Left colon (tissue), 2 donors: Measurements from ENCODE around the gene LOXHD1. TPM values are rescaled to one million over a fixed set of nuclear protein-coding genes. Genes with fewer than 3 reads are reported as not detected.

Source experiments
- ATAC-seq: fragments of 200-7000 bp; cut with Tn5 transposase; one replicate; pipeline ENCODE4 v1.9.1; 2020; ENCODE audit warnings: mild to moderate bottlenecking, moderate library complexity
- DNase-seq, 2 donors: peaks; one replicate each; pipeline ENCODE4 v3.0.0-alpha.2; 2020
- intact Hi-C, 2 donors: fragments of 100-400 bp; cut with DNase I in 1 of 2; cut with micrococcal nuclease in 1 of 2; formaldehyde crosslinking; loops; one replicate each; pipeline versions ENCODE4 v1.11.2 to v1.14.0; 2022; cut with DNase I, micrococcal nuclease
- total RNA-seq, 2 donors: library from RNA; stranded (reverse); fragmentation: NEBNext Ultra II Directional; extraction: Animal tissue kit (Norgen Biotek cat#: 25700); gene quantifications; one replicate each; pipeline ENCODE4 v1.2.1, GENCODE V29; 2021
- donor health status: DM: no; HTN: no; CAD: no.
- donor health status: DM: yes; HTN: yes; CAD: no.

Gene LOXHD1
- total RNA-seq, 2 donors from 2014 or later: 0.15 TPM; not detected in 1

DNA sequence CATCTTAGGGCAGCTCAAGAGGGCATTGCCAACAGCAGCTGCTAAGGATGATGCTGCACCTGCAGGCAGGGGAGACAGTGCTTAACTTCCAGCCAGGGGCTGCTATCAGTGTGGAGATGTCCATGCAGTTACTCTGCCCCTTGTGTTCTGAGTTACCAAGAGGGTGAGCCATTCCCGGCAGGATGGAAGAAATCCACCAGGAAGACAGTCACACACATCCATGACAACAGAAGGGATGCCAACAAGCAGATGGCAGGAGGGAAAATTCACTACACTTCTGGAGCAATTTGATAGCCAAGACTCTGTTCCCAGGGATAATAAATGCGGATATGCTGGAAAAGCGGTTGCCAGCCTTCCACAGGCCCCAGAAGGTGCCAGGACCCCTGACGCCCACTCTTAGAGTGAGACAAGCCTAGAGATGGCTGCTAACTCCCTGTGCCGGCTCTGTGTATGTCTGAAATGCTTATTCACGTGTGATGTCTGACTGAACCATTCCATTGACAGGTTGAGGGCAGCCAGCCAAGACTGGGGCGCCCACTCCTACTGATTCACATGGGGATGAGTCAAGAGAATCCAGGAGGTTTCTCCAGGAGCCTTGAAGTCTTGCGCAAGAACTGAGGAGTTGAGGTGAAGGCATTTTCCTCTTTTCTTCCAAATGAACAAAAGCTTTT lies 24.5 kb downstream of the LOXHD1 start:
- intact Hi-C loops: no loop called here
- DNase-seq (no peak), ATAC-seq (no peak)

- ATAC-seq (no peak), DNase-seq (no peak)
- intact Hi-C loops: no loop called here
Observed at GRCh38 chr18:46630991-46631390, 26.0 kb downstream of the LOXHD1 start.

DNA sequence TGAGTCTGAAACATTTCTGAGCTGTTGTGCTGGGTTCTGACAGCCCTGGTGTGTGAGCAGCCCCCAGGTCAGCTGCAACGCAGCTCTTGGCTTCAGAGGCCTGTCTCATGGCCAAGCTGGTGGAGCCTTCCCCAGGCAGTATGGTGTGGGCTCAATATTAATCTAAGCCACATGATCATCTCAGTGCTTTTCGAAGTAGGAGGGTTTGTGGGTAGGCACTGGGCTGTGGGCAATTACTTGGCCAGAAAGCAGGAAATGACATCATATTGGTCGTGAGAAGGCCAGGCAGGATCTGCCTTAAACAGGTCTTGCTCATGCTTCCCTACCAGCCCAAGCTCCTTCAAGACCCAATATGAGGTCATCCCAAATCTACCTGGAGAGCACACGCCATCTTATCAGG lies 26.9 kb downstream of the LOXHD1 start:
- no peak for ATAC-seq
- no peak for DNase-seq
- intact Hi-C loops: no loop called here

DNA sequence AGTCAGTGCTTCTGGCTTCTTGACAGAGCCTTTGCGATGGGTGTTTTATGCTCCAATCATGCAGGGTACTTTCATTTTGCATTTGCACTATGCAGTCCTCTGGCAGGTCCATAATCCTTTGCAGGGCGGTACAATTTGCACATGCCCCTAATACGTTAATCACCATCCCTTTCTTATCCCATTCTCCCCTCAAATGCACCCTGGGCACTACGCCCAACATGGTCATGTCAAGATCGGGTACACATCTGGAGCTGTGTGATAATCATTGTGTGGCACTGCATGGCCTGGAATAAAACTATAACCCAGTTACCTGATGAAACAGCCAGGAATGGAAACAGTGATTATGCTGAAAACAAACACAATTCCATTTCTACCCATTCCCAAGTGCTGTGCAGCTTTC lies 27.7 kb downstream of the LOXHD1 start:
- intact Hi-C loops: no loop called here
- DNase-seq (no peak), ATAC-seq (no peak)

DNA sequence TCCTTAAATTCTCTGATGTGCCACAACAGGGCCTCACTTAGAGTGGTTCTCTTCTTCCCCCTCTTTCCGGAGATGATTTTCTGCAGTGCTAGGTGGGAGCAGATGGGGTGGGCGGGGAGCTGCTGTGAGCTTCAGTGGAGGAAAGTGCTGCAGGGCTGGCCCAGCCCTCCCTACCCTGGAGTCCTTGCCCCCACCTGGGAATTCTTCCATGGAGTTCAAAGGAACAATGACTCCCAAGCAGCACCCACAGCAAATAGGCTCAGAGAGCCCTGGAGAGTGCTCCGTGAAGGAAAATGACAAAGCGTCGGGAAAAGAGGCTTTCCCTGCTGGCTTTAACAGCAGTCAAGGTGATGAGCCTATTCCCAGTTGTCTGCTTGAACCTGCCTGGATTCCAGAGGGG lies 28.8 kb downstream of the LOXHD1 start:
- intact Hi-C loops: no loop called here
- DNase-seq: no peak
- ATAC-seq: no peak

DNA sequence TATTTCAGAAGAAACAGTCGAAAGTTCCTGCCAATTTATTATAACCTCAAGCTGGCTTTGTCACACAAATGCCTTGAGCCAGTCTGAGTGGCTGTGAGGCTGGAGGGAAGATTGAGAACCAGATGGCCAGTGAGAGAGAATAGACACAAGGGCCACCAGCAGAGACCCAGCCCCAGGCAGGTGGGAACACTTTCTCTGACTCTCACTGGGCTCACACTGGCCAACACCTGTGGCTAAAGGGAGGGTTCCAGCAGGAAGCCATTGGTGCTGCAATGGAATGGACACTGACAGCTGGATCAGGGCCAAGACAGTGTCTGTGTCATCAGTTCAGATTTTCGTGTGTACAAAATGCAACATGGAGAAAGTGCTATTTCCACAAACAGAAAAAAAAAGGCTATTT lies 29.9 kb downstream of the LOXHD1 start:
- ATAC-seq (no peak), DNase-seq (no peak)
- intact Hi-C loops: no loop called here

DNA sequence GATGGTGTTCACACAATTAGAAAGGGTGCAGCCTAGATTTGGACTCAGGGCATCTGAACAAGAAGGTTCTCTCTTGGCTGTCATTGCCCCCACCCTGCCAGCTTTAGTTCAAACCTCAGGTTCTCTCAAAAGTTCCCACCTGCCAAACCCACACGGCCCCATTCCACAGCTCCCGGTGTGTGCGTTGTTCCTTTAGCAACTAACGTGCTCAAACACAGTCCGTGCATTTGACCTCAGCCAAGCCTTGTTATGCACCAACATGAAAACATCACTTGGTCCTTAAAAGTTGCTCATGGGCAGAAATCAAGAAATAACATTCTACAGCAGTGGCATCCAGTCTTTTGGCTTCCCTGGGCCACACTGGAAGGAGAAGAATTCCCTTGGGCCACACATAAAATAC lies 32.0 kb downstream of the LOXHD1 start:
- ATAC-seq (no peak), DNase-seq (no peak)

DNA sequence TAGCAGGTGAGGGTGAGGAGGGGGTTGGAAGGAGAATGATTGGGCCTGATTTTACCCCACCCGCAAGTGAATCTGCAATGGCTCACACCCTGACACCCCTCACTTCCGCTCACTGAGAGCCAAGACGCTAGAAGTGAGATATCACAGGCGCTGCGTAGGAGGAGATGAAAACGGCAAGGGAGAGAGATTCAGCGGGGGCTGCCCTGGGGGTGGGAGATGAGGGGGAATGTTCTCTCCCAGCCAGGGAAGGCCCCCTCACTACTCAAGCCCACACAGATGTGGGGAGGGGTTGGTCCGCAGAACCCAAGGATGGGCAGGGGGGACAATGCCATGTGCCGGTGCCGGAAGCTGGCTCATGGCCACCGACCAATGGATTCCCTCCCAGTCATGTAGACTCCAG lies 32.9 kb downstream of the LOXHD1 start:
- DNase-seq (no peak), ATAC-seq (no peak)
- intact Hi-C loops: no loop called here

More for the DNA sequence above, 32.0 kb downstream of the LOXHD1 start:
- intact Hi-C loops: no loop called here

DNA sequence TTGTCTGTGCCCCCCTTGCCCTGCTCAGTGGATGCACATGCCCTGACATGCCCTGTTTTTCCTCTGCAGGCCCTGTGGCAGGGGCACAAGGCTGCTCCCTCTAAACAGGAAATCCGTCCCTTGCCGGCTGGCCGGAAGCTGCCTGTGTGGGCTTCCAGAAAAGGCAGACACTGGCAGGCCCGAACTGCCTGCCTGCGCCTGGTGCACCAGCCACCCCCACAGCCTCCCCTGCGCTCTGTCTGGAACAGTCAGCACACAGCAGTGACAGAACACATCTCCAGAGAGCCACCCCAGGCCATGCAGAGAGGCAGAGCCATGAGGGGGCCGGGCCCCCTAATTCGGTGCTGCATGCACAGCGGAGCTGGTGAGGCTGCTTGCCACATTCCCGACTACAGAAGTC lies 33.5 kb downstream of the LOXHD1 start:
- DNase-seq: peak in 1 of 2 donors; percentile 10
- no peak for ATAC-seq
- intact Hi-C loops: no loop called here

GRCh38 chr18:46622999-46623398 lies 34.0 kb downstream of the LOXHD1 start:
- ATAC-seq (no peak), DNase-seq (no peak)
- intact Hi-C loops: no loop called here

- no peak for ATAC-seq
- intact Hi-C loops: no loop called here
- no peak for DNase-seq
Observed at GRCh38 chr18:46622451-46622850, 34.6 kb downstream of the LOXHD1 start.

- intact Hi-C loops: no loop called here
- no peak for DNase-seq
- no peak for ATAC-seq
Observed at GRCh38 chr18:46621871-46622270, 35.1 kb downstream of the LOXHD1 start.

GRCh38 chr18:46621111-46621766 lies 35.8 kb downstream of the LOXHD1 start:
- DNase-seq (no peak), ATAC-seq (no peak)
- intact Hi-C loops: no loop called here

GRCh38 chr18:46619559-46619958 lies 37.5 kb downstream of the LOXHD1 start:
- intact Hi-C loops: no loop called here
- DNase-seq (no peak), ATAC-seq (no peak)

DNA sequence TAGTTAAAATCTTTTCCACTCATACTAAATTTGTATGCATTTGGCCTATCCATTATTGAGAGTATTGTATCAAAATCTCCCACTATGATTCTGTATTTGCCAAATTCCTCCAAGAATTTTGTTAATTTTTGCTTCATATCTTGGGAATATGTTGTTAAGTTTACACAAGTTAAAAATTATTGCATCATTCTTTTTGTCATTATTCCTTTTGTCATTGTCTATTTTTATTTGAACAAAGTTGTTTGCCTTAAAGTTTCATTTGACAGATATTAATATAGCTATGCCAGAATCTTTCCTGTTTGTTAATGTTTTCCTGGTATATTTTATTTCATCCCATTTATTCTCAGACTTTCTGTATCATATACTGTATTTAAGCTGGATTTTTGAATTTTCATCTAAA lies 41.3 kb downstream of the LOXHD1 start:
- intact Hi-C loops: no loop called here
- DNase-seq (no peak), ATAC-seq (no peak)

DNA sequence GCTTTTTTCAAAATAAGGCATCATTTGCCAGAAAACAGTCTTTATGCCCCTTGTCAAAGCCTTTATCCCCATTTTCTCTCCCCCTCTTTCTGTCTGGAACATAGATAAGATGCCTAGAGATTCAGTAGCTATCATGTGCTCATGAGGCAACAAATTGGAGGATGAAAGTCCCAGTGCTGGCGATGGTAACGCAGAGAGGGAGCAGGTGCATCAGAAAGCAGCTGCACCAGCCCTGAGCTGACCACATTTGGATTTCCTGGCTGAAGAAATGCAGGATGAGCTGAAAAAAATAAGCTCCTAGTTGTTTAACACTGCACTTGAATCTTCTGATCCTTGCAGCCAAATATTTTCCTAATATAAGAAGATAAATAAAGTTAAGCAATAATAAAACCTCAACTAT lies 48.0 kb downstream of the LOXHD1 start:
- intact Hi-C loops: no loop called here
- no peak for ATAC-seq
- no peak for DNase-seq

GRCh38 chr18:46607926-46608325 lies 49.1 kb downstream of the LOXHD1 start:
- no peak for ATAC-seq
- no peak for DNase-seq
- intact Hi-C loops: no loop called here

DNA sequence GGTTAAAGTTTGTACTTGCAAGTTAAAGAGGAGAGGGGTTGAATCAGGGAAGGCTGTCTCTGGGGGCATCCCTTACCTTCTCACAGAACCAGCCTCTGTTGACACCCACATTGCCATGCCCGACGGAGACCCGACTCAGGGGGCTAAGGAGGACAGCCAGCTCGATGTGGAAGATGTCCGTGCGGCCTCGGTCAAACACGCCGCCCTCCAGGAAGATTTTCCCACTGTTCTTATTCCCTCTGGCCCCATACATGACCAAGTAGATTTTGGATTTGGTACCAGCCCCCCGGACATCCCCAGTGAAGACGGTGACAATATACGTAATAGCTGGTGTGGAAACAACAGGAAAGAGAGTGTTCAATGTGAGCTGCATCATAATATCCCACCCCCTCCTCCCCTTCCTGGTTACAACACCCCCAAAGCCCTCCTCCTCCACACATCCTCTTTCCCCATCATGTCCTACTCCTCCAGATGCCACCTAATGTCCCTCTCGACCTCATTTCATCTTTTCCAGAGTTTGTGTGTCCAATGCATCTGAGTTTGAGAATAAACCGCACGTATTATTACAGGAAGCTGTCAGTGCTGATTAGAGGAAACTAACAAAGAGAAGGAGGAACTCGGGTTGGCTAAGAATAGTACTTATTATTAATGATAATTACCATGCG lies 55.7 kb downstream of the LOXHD1 start:
- ATAC-seq: no peak

DNA sequence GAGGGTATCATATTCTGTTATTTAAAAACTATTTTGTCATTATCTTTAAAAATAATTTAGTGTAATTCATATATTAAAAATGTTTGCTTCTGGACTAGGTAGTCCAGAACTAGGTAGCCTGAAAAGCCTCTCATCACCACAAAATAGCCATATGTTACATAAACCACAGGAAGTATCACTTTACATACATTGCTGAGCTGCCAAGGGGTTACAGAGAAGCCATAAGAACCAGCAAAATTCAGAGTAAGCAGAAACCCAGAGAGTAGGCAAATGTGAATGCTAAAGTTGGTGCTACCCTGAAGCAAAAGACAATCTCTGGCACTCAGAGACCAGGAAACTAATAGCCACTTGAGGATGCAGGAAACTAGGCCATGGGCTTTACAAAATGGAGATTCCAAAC lies 60.9 kb downstream of the LOXHD1 start:
- DNase-seq: no peak
- no peak for ATAC-seq
- intact Hi-C loops: no loop called here

More for the DNA sequence above, 55.7 kb downstream of the LOXHD1 start:
- intact Hi-C loops: no loop called here
- no peak for DNase-seq

DNA sequence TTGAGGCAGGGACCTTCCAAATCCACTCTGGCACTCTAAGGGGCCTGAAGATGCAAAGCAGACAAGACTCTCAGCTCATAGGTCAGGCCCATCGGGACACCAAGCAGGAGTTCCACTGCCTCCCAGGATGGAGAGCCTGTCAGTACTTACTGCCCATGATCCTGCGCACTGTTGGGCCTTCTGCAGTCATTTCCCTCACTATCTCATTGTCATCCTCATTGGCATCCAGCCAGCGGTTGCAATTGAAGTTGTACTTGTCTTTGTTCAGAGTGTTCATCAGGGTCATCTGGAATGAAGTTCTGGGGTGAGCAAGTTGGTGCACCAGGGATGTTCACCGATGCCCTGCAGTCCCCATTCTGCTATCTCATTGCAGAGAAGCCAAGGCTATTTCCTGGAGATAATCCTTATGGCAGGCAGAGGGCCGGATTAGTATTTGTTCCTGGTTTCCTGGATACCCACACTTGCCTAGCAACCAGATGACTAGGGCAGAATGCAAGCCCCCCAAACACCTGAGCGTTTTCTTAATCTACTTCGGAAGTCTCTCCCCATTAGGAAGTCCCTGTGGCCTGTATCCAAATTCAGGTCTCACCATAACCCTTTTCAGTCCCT lies 65.1 kb downstream of the LOXHD1 start:
- intact Hi-C loops: no loop called here
- ATAC-seq (no peak), DNase-seq (no peak)
